GM23248 (cell line): ENCODE results near the gene CACNA2D2. TPM values are rescaled to one million over a fixed set of nuclear protein-coding genes. Genes with fewer than 3 reads are reported as not detected.
A peak's percentile ranks its signal among the peaks of the same experiment; 100 is the strongest.

Experiments used
- DNase-seq: peaks from one replicate; pipeline ENCODE4 v3.0.0-alpha.2; 2015
- H2AFZ ChIP-seq: fragments of 200-600 bp; sonication (generic); 2 replicates; pipeline ENCODE4 v1.6.1; 2016; ENCODE audit warnings: antibody characterized with exemption
- H3F3A ChIP-seq: fragments of 200-600 bp; sonication (generic); 2 replicates; pipeline ENCODE4 v1.6.1; 2016; ENCODE audit warnings: mild to moderate bottlenecking, antibody characterized with exemption, mixed run types; ENCODE audit not compliant: insufficient read depth
- H3K27ac ChIP-seq: fragments of 200-600 bp; sonication (generic); 2 replicates; pipeline ENCODE4 v1.5.1; 2016; ENCODE audit warnings: mild to moderate bottlenecking
- H3K27me3 ChIP-seq: fragments of 200-600 bp; sonication (generic); replicated peaks from 2 replicates; pipeline ENCODE4 v1.6.1; 2016; ENCODE audit warnings: mild to moderate bottlenecking; ENCODE audit not compliant: insufficient read depth
- H3K36me3 ChIP-seq: fragments of 200-600 bp; sonication (generic); 2 replicates; pipeline ENCODE4 v1.6.1; 2016; ENCODE audit warnings: low read depth, mild to moderate bottlenecking
- H3K4me1 ChIP-seq: fragments of 200-600 bp; sonication (generic); 2 replicates; pipeline ENCODE4 v1.6.1; 2016; ENCODE audit warnings: mild to moderate bottlenecking; ENCODE audit not compliant: insufficient read depth
- H3K4me2 ChIP-seq: fragments of 200-600 bp; sonication (generic); one replicate; pipeline ENCODE4 v1.6.1; 2016; ENCODE audit warnings: mild to moderate bottlenecking; ENCODE audit not compliant: unreplicated experiment
- H3K4me3 ChIP-seq: fragments of 200-600 bp; sonication (generic); 2 replicates; pipeline ENCODE4 v1.5.1; 2016; ENCODE audit warnings: mild to moderate bottlenecking
- H3K79me2 ChIP-seq: fragments of 200-600 bp; sonication (generic); 2 replicates; pipeline ENCODE4 v1.6.1; 2016; ENCODE audit warnings: mild to moderate bottlenecking; ENCODE audit not compliant: insufficient read depth
- H3K9ac ChIP-seq: fragments of 200-600 bp; sonication (generic); 2 replicates; pipeline ENCODE4 v1.6.1; 2016; ENCODE audit warnings: mild to moderate bottlenecking
- H3K9me2 ChIP-seq: fragments of 200-600 bp; sonication (generic); 2 replicates; pipeline ENCODE4 v1.6.1; 2016; ENCODE audit warnings: mixed run types, mild to moderate bottlenecking, moderate library complexity; ENCODE audit not compliant: insufficient read depth
- H3K9me3 ChIP-seq: fragments of 200-600 bp; sonication (generic); one replicate; pipeline ENCODE4 v1.6.1; 2017; ENCODE audit warnings: low read depth
- H4K20me1 ChIP-seq: fragments of 200-600 bp; sonication (generic); 2 replicates; pipeline ENCODE4 v1.6.0; 2016; ENCODE audit not compliant: insufficient read depth
- EZH2 ChIP-seq: fragments of 200-600 bp; sonication (generic); IDR thresholded peaks from 2 replicates; pipeline ENCODE4 v1.6.1; 2018; ENCODE audit warnings: antibody characterized with exemption, mild to moderate bottlenecking; ENCODE audit not compliant: insufficient read depth, poor library complexity, severe bottlenecking
- EZH2phosphoT487 ChIP-seq: fragments of 200-600 bp; sonication (generic); IDR thresholded peaks from 2 replicates; pipeline ENCODE4 v1.6.1; 2018; ENCODE audit warnings: antibody characterized with exemption, moderate library complexity, mild to moderate bottlenecking, low read depth; ENCODE audit not compliant: insufficient read depth
- WGBS, 2 experiments: methylation state at CpG; one replicate each; pipeline ENCODE4 v1.1.6; 2015 to 2017; ENCODE audit warnings: low lambda C conversion rate in 2 of 2, low coverage in 1 of 2; ENCODE audit errors: missing lambda C conversion rate in 2 of 2; 5-methylcytosine and 5-hydroxymethylcytosine counted together
- in situ Hi-C: fragments of 300-500 bp; cut with MboI; formaldehyde crosslinking; loops from 2 replicates; pipeline ENCODE4 v1.15.0; 2020
- polyA plus RNA-seq: library from polyadenylated mRNA; unstranded; fragments of >200 nt; fragmentation: Nextera tagmentation; extraction: Ambion mirVana; gene quantifications from 2 replicates; pipeline ENCODE4 v1.2.1, GENCODE V29; 2016
- total RNA-seq: library from RNA; depleted of rRNA; stranded (reverse); fragments of >200 nt; shearing (Covaris generic); gene quantifications from 2 replicates; pipeline ENCODE4 v1.2.3, GENCODE V29; 2014

CACNA2D2 gene
- total and polyA plus RNA-seq, 2 experiments from 2014 or later: not detected

DNA sequence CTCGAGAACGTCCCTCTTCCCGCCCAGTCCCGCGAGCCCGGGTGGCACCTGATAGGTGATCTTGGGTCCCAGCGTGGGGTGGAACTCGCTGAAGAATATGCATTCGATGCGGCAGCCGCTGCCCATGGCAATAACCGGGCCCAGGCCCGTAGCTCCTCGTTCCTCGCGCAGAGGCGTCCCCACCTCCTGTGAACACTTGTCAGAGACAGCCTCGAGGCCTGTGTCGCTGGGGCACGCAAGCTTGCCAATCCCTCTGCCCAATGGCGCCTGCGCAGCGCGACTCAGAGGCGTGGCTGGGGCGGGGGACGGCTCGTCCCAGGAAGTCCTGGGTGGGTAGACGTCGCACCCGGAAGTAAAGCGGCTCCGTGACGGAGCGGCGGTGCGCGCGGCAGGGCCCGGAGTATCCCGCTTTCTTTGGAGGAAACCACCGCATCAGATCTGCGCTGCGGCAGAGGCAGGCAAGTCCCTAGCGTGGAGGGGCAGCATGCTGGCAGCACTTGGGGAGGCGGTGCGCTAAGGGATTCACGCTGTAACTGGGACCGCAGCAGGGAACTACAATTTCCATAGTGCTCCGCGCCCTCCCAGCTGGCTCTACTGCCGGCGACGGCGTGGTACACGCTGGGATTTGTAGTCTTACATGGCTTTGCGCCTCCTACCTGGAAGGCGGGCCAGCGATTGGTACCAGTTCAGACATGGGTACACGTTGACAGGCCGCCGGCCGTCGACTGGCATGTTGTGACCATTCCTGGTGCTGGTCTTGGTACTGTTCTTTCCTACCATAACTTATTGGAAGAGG is 152.7 kb downstream of the CACNA2D2 start, which contains the start of the genes CYB561D2 and NPRL2:
Gene CYB561D2 (plus strand): TSS at position 336 of the 796 bp plus-strand sequence. CDS start 572 bp downstream, outside the sequence.
Gene NPRL2 (minus strand): TSS at position 249 of the 796 bp plus-strand sequence. CDS start 123 bp downstream, at position 126.
- H3F3A ChIP-seq: 0 out of 2 replicates have a peak, but pooled peaks cover 17% of the 10 kb centered on the region
- H3K4me1 ChIP-seq: peaks cover 23% of the 10 kb centered on the region
- peak within 1 kb of the TSS; percentile 67 for H3K27ac ChIP-seq
- H3K9me2 ChIP-seq: no peaks in the 10 kb centered on the region
- H3K4me2 ChIP-seq: peak within 1 kb of the TSS; percentile 98
- DNase-seq: peak; percentile 94
- H3K9me3 ChIP-seq: no peaks in the 10 kb centered on the region
- H3K79me2 ChIP-seq: peaks cover 62% of the 10 kb centered on the region
- no peaks in the 10 kb centered on the region for H3K27me3 ChIP-seq
- H3K9ac ChIP-seq: peak within 1 kb of the TSS; percentile 82
- H4K20me1 ChIP-seq: no peaks in the 10 kb centered on the region
- peaks cover 7% of the 10 kb centered on the region; the same call in 1 of the 2 replicates for H3K36me3 ChIP-seq
- H2AFZ ChIP-seq: peak within 1 kb of the TSS; percentile 93
- 1% methylated on average over 60 of the region's 64 CpGs for WGBS, 2 experiments
- H3K4me3 ChIP-seq: peak within 1 kb of the TSS; percentile 90
- TF ChIP-seq EZH2phosphoT487 (no peak), EZH2 (no peak)
- in situ Hi-C loops: no loop called here

DNA sequence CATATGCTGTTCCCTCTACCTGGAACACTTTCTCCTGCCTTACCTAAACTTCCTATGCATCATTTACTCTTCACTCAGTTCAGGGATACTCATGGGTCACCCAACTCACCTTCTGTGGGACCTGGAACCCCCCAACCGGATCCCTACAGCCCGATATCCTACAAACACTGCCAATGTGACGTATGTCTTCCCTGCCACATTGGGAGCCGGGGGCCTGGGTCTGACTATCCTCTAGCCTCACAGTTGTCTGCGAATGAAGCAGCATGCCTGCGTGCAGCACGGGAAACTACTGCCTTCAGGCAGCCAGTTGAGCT is 153.3 kb downstream of the CACNA2D2 start:
- peaks cover 20% of the 10 kb centered on the region for H3K4me1 ChIP-seq

DNA sequence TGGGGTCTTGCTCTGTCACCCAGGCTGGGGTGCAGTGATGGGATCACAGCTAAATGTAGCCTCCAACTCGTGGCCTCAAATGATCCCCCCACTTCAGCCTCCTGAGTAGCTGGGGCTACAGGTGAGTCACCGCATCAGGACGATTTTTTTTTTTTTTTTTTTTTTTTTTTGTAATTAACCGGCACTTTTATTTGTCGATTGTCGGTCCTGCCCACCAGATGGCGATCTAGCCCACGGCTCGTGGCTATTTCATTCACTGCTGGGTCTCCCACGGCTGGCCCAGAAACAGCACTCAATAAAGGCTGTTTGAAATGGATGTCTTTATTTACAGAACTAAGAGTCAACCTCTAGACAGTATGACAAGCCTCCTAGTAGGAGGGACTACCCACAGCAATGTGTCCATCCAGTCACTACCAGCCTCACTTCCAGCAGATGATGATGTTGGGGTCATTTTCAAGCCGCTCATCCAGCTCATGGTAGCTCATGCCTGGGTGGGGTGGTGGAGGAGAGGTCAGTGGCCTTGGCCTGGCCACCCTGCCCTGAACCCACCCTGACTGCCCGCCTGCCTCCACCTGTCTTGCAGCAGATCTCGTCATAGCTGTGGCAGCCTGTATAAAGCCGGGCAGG is 156.1 kb downstream of the CACNA2D2 start:
- no peaks in the 10 kb centered on the region for H3K9me2 ChIP-seq
- no peak overlapping the region for H3K9ac ChIP-seq
- no peaks in the 10 kb centered on the region for H3K9me3 ChIP-seq
- 0 out of 2 replicates have a peak, but pooled peaks cover 6% of the 10 kb centered on the region for H3F3A ChIP-seq
- TF ChIP-seq EZH2phosphoT487 (no peak), EZH2 (no peak)
- DNase-seq: peak; percentile 83
- in situ Hi-C loops: loop anchor here (10.0 kb wide), 1 partner anchor 188 kb away; no protein-coding TSS in a partner anchor
- H3K27ac ChIP-seq: peak overlapping the region; percentile 49; the same call in 1 of the 2 replicates
- no peak overlapping the region for H3K4me3 ChIP-seq
- no peaks in the 10 kb centered on the region for H3K27me3 ChIP-seq
- no peak overlapping the region for H3K4me2 ChIP-seq
- WGBS, 2 experiments: 25 to 26% methylated on average over 14 of the region's 14 CpGs
- no peaks in the 10 kb centered on the region for H3K36me3 ChIP-seq
- peaks cover 20% of the 10 kb centered on the region for H3K4me1 ChIP-seq
- H3K79me2 ChIP-seq: peaks cover 29% of the 10 kb centered on the region
- no peak overlapping the region for H2AFZ ChIP-seq
- H4K20me1 ChIP-seq: no peaks in the 10 kb centered on the region

More for the DNA sequence above, 153.3 kb downstream of the CACNA2D2 start:
- in situ Hi-C loops: no loop called here
- H3K4me3 ChIP-seq: peak overlapping the region; percentile 90
- H3K9me3 ChIP-seq: no peaks in the 10 kb centered on the region
- peak overlapping the region; percentile 93 for H2AFZ ChIP-seq
- H4K20me1 ChIP-seq: no peaks in the 10 kb centered on the region
- H3K36me3 ChIP-seq: peaks cover 7% of the 10 kb centered on the region; the same call in 1 of the 2 replicates
- H3K9me2 ChIP-seq: no peaks in the 10 kb centered on the region
- 2% methylated on average over 7 of the region's 7 CpGs for WGBS, 2 experiments
- H3K27ac ChIP-seq: peak overlapping the region; percentile 67
- peaks cover 56% of the 10 kb centered on the region for H3K79me2 ChIP-seq
- H3K9ac ChIP-seq: peak overlapping the region; percentile 82
- H3K4me2 ChIP-seq: peak overlapping the region; percentile 98
- TF ChIP-seq EZH2phosphoT487 (no peak), EZH2 (no peak)
- DNase-seq: no peak
- H3F3A ChIP-seq: 0 out of 2 replicates have a peak, but pooled peaks cover 17% of the 10 kb centered on the region
- H3K27me3 ChIP-seq: no peaks in the 10 kb centered on the region

DNA sequence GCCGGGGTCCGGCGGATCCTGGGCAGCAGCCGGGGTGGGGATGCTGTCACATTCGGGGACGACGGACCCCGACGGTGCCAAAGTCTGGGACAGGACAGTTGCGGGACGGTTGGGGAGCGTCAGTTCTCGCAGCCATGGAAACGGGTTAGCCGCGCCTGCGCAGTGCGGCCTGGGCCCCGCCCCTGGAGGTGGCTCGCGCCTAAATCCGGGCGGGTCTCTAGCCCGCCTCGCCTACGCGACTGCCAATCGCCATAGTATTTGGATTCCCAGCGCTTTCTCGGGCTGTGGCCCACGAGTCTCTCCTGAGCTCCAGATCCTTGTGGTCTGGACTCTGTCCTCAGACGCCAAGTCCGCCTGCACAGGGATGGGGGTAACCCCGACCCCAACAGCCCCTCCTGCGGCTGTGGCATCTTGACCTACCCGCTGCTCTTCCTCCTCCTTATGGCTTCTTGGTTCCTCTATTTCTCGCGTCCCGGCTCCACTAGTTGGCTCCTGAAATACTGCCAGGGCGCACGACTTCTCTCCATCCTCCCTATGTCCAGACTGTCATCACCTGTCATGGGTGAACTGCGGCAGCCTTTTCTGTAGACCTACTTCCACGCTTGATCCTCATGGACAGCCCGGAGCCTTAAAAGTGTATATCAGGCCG is 157.7 kb downstream of the CACNA2D2 start, which contains the start of gene ZMYND10:
Gene ZMYND10 (minus strand): TSS at position 147 of the 649 bp plus-strand sequence. CDS start 153 bp downstream, outside the sequence.
- Histone ChIP-seq H3K4me3 (peak within 1 kb of the TSS; percentile 76), H3K27ac (no peak within 1 kb of the TSS)

More for the DNA sequence above, 157.7 kb downstream of the CACNA2D2 start, which contains the start of gene ZMYND10:
- H3K79me2 ChIP-seq: peaks cover 16% of the 10 kb centered on the region
- no peak for TF ChIP-seq EZH2phosphoT487
- TF ChIP-seq EZH2: no peak
- 8% methylated on average over 39 to 45 of the region's 45 CpGs for WGBS, 2 experiments
- H3K4me2 ChIP-seq: peak within 1 kb of the TSS; percentile 100
- H3K9me2 ChIP-seq: no peaks in the 10 kb centered on the region
- no peaks in the 10 kb centered on the region for H3K27me3 ChIP-seq
- H3K36me3 ChIP-seq: no peaks in the 10 kb centered on the region
- peaks cover 11% of the 10 kb centered on the region; the same call in 1 of the 2 replicates for H3K4me1 ChIP-seq
- H2AFZ ChIP-seq: peak within 1 kb of the TSS; percentile 83
- no peaks in the 10 kb centered on the region for H4K20me1 ChIP-seq
- H3F3A ChIP-seq: 0 out of 2 replicates have a peak, but pooled peaks cover 6% of the 10 kb centered on the region
- peak within 1 kb of the TSS; percentile 55; the same call in 1 of the 2 replicates for H3K9ac ChIP-seq
- DNase-seq: peak; percentile 81
- no peaks in the 10 kb centered on the region for H3K9me3 ChIP-seq
- in situ Hi-C loops: loop anchor here (10.0 kb wide), 1 partner anchor 189 kb away; no protein-coding TSS in a partner anchor
